ENCODE measurements around the gene DDX49.

DDX49 gene

GRCh38 chr19:18972851-18973250 is 53.3 kb downstream of the DDX49 start:
- DNase-seq, result no peak

- no peak for DNase-seq
Measured at GRCh38 chr19:18975011-18975410, 55.5 kb downstream of the DDX49 start.

- DNase-seq, result no peak
Measured at GRCh38 chr19:18975869-18976268, 56.4 kb downstream of the DDX49 start.

Data from right kidney (tissue), 1 donor.